GM12801 (cell line): ENCODE data around the gene TBX4.

Experiments
- TF ChIP-seq, protein P1 (sequence below): IDR thresholded peaks from one replicate; pipeline ENCODE4 v1.5.1; 2011; ENCODE audit warnings: control low read depth; ENCODE audit not compliant: insufficient read length; ENCODE audit errors: extremely low read depth

Gene TBX4

DNA sequence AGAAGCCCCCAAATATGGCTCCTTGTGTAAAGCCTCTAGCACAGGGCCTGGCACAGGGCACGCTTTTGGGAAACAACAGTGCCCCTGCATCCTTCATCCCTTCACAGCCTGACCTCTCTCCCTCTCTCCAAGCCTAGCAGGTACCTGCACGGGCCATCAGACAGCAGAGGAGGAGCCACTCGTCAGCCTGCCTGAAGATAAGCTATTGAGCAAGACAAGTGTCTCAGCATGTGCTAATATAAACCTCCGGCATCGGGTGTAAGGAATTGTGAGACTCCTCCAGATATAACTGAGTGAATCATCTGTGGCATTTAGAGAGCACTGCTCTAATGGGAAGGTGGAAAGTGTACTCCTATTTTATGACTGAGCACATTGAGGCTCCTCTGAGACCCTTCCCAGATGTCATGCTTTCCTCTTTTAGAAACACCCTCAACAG lies 38.3 kb downstream of the TBX4 start:
- TF ChIP-seq, protein P1, sequence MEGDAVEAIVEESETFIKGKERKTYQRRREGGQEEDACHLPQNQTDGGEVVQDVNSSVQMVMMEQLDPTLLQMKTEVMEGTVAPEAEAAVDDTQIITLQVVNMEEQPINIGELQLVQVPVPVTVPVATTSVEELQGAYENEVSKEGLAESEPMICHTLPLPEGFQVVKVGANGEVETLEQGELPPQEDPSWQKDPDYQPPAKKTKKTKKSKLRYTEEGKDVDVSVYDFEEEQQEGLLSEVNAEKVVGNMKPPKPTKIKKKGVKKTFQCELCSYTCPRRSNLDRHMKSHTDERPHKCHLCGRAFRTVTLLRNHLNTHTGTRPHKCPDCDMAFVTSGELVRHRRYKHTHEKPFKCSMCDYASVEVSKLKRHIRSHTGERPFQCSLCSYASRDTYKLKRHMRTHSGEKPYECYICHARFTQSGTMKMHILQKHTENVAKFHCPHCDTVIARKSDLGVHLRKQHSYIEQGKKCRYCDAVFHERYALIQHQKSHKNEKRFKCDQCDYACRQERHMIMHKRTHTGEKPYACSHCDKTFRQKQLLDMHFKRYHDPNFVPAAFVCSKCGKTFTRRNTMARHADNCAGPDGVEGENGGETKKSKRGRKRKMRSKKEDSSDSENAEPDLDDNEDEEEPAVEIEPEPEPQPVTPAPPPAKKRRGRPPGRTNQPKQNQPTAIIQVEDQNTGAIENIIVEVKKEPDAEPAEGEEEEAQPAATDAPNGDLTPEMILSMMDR: no peak

DNA sequence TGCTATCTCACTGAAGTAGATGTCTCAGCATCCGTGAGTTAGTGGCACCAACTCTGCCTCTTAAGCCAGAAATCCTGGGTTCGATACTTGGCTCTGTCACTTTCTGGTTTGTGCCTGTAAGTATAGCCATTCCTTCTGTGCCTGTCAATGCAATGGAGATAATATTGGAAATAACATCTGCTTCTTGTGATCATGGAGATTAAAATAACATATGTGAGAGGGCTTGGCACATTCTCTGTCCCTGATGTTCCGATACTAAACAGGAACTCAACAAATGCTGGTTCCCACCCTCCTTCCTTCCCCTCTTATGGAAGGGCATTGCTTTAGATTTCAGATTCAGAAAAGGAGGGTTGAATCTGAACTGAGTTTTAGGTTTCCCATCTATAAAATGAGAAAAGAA lies 39.8 kb downstream of the TBX4 start:
- TF ChIP-seq, protein P1: no peak

DNA sequence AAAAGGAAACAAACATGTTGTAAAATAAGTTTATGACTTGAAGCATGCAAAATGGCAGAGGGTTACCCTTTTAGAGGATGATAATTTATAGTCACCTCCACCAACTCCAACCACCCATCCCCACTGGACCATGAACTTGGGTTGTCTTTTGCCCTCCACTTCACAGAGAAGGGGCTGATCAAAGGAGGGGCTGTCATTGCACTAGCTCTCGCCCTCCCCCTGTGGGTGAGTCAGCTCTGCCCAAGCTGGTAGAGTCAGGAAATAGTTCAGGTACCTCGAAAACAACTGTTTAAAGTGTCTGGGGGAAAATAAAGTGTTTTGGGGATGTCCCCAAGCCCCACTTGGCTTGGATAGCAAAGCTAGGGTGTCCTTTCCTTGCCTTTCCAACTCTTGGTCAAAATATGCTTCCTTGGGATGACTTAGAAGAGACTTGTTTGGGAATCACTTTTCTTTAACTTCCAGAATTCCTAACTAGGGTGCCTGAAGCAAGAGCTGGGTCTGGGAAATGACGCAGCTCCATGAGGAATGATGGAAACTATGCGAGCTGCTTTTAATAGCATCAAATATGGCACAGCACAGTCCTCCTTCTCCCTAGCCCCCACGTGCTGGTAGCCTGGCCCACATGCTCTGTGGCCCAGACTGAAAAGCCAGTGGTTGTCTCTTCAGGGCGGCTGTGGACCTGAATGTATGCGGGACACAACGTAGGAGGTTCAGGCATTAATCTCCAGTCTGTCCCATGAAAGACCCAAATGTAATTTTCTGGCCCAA lies 40.7 kb downstream of the TBX4 start:
- TF ChIP-seq, protein P1: no peak

DNA sequence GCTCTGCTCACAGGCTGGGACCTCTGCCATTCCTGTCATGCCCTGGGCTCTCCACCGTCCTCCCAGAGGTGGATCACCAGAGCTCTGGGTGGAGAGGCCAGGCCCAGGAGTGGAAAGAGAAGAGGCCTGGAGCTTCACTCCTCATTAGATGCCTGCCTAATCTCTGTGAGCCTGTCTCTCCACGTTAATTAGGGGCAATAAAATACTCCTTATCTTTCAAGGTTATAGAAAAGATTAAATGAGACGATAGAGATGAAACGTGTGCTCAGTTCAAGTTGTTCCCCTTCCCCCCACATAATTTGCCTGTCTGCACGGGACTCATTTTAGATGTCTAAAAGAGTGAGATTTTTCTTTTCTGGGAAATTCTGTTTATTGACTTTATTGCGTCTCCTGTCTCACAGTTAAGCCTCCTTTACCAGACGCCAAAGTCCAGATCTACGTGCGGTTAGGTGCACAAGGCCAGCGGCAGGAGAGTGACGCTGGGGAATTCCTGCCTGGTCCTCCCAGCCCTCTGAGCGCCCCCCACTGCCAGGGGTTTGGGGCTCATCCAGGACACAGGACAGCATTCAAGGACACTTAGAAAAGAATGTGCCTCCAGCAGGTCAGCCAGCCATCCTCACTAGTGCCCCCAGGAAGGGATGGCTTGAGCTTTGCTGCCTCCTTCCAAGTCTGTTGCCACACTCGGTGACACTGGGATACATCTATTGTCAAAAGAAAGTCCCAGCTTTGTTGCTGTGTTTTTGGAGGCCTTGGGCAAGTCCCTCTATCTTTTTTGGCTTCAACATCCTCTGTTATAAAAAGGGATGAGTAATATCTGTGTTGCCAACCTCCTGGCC lies 42.3 kb downstream of the TBX4 start:
- TF ChIP-seq, protein P1: no peak

DNA sequence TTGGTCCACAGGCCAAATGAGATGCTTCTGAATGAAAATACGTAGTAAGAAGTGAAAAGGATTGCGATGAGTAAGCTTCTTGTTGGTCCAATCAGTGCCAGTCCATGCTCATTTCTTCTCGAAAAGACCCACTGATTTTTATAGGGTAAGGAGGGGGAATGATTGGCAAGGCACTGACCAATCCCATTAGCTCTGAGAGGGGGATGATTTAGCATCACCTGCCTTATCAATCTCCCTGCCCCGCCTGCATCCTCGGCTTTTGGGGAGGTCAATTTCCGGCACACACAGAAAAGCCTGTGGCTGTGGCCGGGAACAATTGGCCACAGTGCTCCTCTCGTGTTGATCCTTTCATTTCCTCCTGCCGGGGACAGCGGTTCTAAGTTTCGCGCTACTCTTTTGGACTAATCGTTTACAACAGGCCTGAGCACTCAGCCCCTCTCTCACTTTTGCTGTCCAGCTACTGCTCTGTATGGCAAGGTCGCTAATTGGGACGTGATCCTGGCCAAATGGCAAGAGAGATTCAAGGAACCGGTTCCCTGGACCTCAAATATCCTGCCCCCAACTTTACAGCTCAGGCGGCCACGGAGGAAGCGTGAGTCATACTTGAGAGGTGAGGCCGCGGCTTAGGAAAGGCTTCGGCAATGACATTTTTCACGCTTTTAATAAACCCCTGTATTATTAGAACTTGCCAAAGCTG lies 43.1 kb downstream of the TBX4 start:
- TF ChIP-seq, protein P1: no peak

DNA sequence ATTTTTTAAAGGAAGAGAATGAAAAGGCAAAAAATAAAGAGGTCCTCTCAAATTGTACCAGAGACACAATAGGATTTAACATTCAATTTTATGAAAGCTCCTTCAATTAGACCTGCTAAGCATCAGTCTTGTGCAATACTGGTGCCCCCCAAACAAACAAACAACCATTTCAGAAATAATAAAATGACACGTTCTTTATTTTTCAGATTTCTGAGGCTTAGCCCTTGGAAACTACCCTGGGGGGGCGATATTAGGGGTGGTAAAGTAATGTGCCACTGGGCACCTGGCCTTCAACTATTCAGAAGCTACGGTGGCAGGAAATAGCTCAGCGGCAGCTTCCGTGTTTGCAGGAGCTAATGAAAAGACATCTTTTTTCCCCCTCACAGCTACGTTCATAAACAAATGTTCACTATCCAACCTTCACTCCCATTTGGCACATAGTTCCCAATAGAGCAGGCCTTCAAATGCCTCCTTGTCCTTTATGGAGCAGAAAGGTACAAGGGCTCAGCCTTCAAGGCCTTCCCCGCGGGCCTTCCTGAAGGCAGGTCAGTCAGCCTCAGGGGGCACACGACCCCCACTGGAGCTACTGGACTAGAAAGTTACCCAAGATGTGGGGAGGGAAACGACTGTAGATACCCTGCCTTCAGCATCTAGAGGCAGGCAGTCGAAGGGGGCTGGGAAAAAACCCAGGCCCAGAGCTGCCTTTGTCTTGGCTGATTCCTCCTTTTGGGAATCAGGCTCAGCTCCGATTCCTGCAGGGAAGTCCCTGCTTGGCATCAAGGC lies 44.1 kb downstream of the TBX4 start:
- TF ChIP-seq, protein P1: no peak
